Activated CD4-positive, alpha-beta T cell treated with anti-CD3 and anti-CD28 coated beads for 1 hour (primary cell): ENCODE measurements around the gene RITA1.

ENCODE experiments used
- DNase-seq: peaks from one replicate; pipeline ENCODE4 v3.0.0-alpha.2; 2020

RITA1 gene

DNA sequence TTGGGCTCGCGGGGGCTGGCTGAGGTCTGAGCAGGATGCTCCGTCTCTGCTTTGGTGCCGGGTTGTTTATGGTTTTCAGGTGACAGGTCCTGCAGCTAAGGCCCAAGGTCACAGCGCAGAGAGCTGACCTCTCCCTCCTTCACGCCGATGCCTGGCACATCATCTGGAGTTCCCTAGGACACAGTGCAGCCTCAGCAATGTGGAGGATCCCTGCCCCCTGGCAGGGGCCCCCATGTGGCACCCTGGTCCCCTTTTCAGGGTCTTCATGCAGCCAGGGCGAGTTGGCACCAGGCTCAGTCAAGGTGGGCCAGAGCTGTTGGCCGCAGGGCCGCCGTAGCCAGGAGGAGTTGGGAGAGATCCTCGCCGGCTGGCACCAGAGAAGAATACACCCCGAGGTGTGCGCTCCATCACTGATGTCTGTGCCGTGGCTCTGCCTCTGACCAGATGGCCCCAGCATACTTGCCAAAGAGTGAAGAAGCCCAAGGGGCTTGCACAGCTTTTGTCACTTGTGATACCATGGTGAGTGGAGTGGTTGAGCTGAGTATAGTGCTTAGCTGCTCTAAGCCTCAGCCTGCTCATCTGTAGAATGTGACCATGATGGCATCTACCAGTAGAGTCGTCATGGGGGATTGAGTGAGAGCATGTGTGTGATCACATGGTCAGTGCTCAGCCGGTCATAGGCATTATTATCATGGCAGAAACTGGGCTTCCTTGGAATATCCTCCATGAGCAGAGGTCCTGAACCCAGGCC, 46.7 kb downstream of the RITA1 start:
- no peak for DNase-seq

GRCh38 chr12:113232840-113233585, 47.5 kb downstream of the RITA1 start:
- DNase-seq, result peak; percentile 65

- DNase-seq, result no peak
Measured at GRCh38 chr12:113233967-113234366, 48.4 kb downstream of the RITA1 start.

DNA sequence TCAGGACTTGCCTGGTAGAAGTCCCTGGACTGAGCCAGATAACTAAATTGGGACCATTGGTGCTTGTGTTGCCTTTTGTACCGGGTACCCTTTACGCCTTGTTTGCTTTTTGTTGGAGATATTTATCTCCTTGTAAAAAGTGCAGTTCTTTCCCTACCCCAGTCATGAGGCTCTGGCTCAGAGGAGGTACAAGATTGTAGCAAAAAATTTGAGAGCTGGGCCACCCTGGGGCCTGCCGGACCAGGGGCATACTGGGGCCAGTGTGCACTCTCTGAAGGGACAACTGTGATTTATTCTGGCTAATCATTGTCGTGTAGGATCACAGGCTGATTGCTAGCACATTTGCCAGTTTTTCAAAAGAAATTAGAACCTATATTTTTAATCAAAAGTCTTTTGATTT, 49.0 kb downstream of the RITA1 start:
- no peak for DNase-seq

DNA sequence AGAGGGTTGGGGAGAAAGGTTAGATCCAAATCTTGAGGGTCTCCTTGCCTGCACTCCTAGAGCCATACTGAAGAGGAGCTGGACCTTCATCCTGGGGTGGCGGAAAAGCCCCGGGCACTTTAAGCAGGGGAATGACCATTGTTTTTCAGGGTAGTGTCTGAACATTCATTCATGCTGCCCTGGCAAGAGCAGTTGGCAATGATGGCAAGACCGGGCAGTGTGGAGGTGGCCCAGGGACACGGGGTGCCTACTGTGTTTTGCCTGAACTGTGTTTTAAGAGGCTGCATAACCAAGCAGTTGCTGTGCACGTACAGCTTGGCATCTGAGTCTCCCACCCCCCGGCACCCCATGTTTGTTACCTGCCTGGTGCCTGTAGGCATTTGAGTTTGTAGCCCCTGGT, 50.5 kb downstream of the RITA1 start:
- DNase-seq, result no peak

DNA sequence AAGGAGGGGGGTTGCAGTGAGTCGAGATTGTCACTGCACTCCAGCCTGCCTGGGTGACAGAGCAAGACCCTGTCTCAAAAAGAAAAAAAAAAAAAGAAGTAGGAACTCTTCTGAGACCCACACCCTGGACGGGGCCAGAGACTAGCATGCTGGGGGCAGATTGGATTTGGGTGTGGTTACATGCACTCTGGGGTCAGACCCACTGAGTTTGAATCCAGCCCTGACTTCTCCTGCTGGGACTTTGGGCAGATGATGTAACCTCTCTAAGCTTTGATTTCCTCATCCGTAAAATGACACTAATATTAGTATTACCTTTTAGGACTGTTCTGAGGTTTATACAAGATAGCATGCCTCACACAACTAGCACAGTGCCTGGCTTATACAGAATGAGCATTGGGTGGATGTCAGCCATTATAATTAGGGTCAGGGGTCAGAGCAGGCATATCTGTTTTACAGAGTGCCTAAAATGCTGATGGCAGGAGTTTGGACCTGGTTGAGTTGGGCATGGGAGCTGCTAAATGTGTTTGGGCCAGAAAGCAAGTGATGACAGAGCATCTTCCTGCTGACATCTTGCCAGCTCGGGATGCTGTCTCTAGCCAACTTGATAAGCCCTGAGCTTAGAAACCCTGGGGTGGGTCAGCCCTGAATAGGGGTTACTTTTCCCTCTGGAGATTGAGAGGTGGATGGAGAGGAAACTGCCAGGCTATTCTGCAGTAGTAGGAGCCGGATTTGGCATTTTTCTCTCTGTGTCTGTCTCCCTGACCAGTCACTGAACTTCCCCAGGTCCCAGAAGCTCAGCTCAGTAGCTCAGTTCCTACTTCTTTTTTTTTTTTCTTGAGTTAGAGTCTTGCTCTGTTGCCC, 51.2 kb downstream of the RITA1 start:
- no peak for DNase-seq

GRCh38 chr12:113237748-113238147, 52.2 kb downstream of the RITA1 start:
- no peak for DNase-seq

DNA sequence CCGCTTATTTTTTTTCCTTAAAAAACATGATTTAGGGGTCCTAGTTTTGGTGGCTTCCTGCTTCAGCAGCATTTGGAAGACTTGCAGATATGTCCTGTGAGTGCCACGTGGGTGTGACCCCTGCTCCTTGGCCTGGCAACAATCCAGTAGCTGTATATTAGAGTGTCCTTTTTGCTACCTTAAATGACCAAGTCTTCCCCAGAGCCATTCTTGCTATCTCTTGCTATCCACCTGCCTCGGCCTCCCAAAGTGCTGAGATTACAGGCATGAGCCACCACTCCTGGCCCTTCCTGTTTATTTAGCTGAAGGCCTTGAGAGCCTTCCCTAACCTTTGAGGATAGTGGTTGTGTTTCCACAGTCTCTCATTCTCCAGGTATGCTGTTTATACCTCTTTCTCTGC, 52.8 kb downstream of the RITA1 start:
- no peak for DNase-seq

GRCh38 chr12:113239288-113239771, 53.8 kb downstream of the RITA1 start:
- DNase-seq, result no peak

GRCh38 chr12:113239811-113240331, 54.4 kb downstream of the RITA1 start:
- no peak for DNase-seq

DNA sequence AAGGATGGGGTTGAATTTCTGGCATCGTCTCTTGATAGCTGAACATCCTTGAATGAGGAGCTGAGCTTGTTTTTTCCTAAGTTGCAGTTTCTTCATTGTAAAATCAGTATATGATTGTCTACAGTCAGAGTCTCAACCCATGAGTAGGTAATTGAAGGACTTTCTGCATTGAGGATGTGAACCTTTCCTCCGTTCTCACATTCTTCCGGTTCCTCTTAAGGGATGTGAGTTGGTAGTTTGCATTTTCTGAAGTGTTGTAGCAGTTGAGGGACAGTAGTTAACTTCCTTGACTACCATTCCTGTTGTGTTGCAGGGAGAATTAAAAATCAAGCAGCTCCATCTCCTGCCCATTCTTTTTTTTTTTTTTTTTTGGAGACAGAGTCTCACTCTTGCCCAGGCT, 54.9 kb downstream of the RITA1 start:
- no peak for DNase-seq

GRCh38 chr12:113241191-113242025, 55.9 kb downstream of the RITA1 start:
- DNase-seq, result no peak
